Memory B cell (primary cell): Measurements from ENCODE around the gene EPHA2.

ENCODE experiments used
- ATAC-seq: fragments of 150-1000 bp; cut with Tn5 transposase; 2 replicates; pipeline ENCODE4 v1.10.0; 2021; ENCODE audit warnings: low read depth, mild to moderate bottlenecking, moderate library complexity
- DNase-seq, 2 donors: peaks; one replicate each; pipeline ENCODE4 v3.0.0; 2022; ENCODE audit warnings: low spot score in 2 of 2
- H3K27ac Mint-ChIP-seq: one replicate; pipeline ENCODE4 v1.8.0; 2022; ENCODE audit warnings: mild to moderate bottlenecking, moderate library complexity, mixed read lengths
- H3K27me3 Mint-ChIP-seq: one replicate; pipeline ENCODE4 v1.8.0; 2022; ENCODE audit warnings: mixed read lengths
- H3K36me3 Mint-ChIP-seq: one replicate; pipeline ENCODE4 v1.8.0; 2022; ENCODE audit warnings: mild to moderate bottlenecking, mixed read lengths
- H3K4me1 Mint-ChIP-seq: one replicate; pipeline ENCODE4 v1.8.0; 2022; ENCODE audit warnings: mixed read lengths
- H3K4me3 Mint-ChIP-seq: one replicate; pipeline ENCODE4 v1.8.0; 2022; ENCODE audit warnings: mild to moderate bottlenecking, moderate library complexity, mixed read lengths
- H3K9me3 Mint-ChIP-seq: one replicate; pipeline ENCODE4 v1.8.0; 2022; ENCODE audit warnings: mixed read lengths

Gene EPHA2

GRCh38 chr1:16124377-16125087, 31.3 kb downstream of the EPHA2 start:
- DNase-seq = no peak
- H3K9me3 Mint-ChIP-seq = no peaks in the 10 kb centered on the region
- H3K27ac Mint-ChIP-seq = no peak overlapping the region
- H3K36me3 Mint-ChIP-seq = no peaks in the 10 kb centered on the region
- no peak overlapping the region for H3K4me3 Mint-ChIP-seq
- peaks cover 25% of the 10 kb centered on the region for H3K27me3 Mint-ChIP-seq
- ATAC-seq = no peak
- peaks cover 3% of the 10 kb centered on the region for H3K4me1 Mint-ChIP-seq

GRCh38 chr1:16122916-16123315, 33.0 kb downstream of the EPHA2 start:
- Mint-ChIP-seq H3K27me3 (peaks cover 22% of the 10 kb centered on the region), H3K4me1 (peaks cover 3% of the 10 kb centered on the region), H3K4me3 (no peak overlapping the region), H3K9me3 (no peaks in the 10 kb centered on the region), H3K27ac (no peak overlapping the region), H3K36me3 (no peaks in the 10 kb centered on the region)
- DNase-seq = no peak
- ATAC-seq = peak; percentile 42

- Mint-ChIP-seq H3K4me3 (no peak overlapping the region), H3K9me3 (no peaks in the 10 kb centered on the region), H3K27ac (no peak overlapping the region), H3K4me1 (peaks cover 3% of the 10 kb centered on the region), H3K27me3 (peaks cover 18% of the 10 kb centered on the region), H3K36me3 (no peaks in the 10 kb centered on the region)
- no peak for DNase-seq
- ATAC-seq = no peak
Measured at GRCh38 chr1:16122350-16122881, 33.5 kb downstream of the EPHA2 start.

GRCh38 chr1:16120940-16121410, 34.9 kb downstream of the EPHA2 start:
- no peaks in the 10 kb centered on the region for H3K9me3 Mint-ChIP-seq
- no peak overlapping the region for H3K4me3 Mint-ChIP-seq
- no peaks in the 10 kb centered on the region for H3K36me3 Mint-ChIP-seq
- no peak for DNase-seq
- H3K27ac Mint-ChIP-seq = no peak overlapping the region
- H3K27me3 Mint-ChIP-seq = peaks cover 19% of the 10 kb centered on the region
- H3K4me1 Mint-ChIP-seq = peaks cover 3% of the 10 kb centered on the region
- no peak for ATAC-seq

- H3K4me1 Mint-ChIP-seq = peaks cover 3% of the 10 kb centered on the region
- no peak for ATAC-seq
- no peaks in the 10 kb centered on the region for H3K9me3 Mint-ChIP-seq
- H3K4me3 Mint-ChIP-seq = no peak overlapping the region
- H3K36me3 Mint-ChIP-seq = no peaks in the 10 kb centered on the region
- DNase-seq = no peak
- H3K27ac Mint-ChIP-seq = no peak overlapping the region
- peaks cover 18% of the 10 kb centered on the region for H3K27me3 Mint-ChIP-seq
Measured at GRCh38 chr1:16120407-16120806, 35.5 kb downstream of the EPHA2 start.

GRCh38 chr1:16119926-16120325, 35.9 kb downstream of the EPHA2 start:
- peaks cover 17% of the 10 kb centered on the region for H3K27me3 Mint-ChIP-seq
- no peak for ATAC-seq
- DNase-seq = no peak
- H3K9me3 Mint-ChIP-seq = no peaks in the 10 kb centered on the region
- H3K4me3 Mint-ChIP-seq = no peak overlapping the region
- no peaks in the 10 kb centered on the region for H3K36me3 Mint-ChIP-seq
- peaks cover 3% of the 10 kb centered on the region for H3K4me1 Mint-ChIP-seq
- no peak overlapping the region for H3K27ac Mint-ChIP-seq

GRCh38 chr1:16119504-16119903, 36.4 kb downstream of the EPHA2 start:
- DNase-seq (no peak), ATAC-seq (no peak)
- no peak overlapping the region for H3K4me3 Mint-ChIP-seq
- H3K27me3 Mint-ChIP-seq = peaks cover 14% of the 10 kb centered on the region
- H3K36me3 Mint-ChIP-seq = no peaks in the 10 kb centered on the region
- peaks cover 3% of the 10 kb centered on the region for H3K4me1 Mint-ChIP-seq
- no peak overlapping the region for H3K27ac Mint-ChIP-seq
- no peaks in the 10 kb centered on the region for H3K9me3 Mint-ChIP-seq

GRCh38 chr1:16118706-16119105, 37.2 kb downstream of the EPHA2 start:
- Mint-ChIP-seq H3K27ac (no peak overlapping the region), H3K4me3 (no peak overlapping the region), H3K4me1 (peaks cover 3% of the 10 kb centered on the region), H3K9me3 (no peaks in the 10 kb centered on the region), H3K27me3 (peaks cover 14% of the 10 kb centered on the region), H3K36me3 (no peaks in the 10 kb centered on the region)
- DNase-seq = no peak
- ATAC-seq = no peak

GRCh38 chr1:16117936-16118335, 37.9 kb downstream of the EPHA2 start:
- no peak overlapping the region for H3K4me3 Mint-ChIP-seq
- peaks cover 10% of the 10 kb centered on the region for H3K27me3 Mint-ChIP-seq
- no peak overlapping the region for H3K27ac Mint-ChIP-seq
- ATAC-seq (no peak), DNase-seq (no peak)
- no peaks in the 10 kb centered on the region for H3K36me3 Mint-ChIP-seq
- no peaks in the 10 kb centered on the region for H3K9me3 Mint-ChIP-seq
- H3K4me1 Mint-ChIP-seq = peaks cover 1% of the 10 kb centered on the region

GRCh38 chr1:16117369-16117768, 38.5 kb downstream of the EPHA2 start:
- H3K27ac Mint-ChIP-seq = no peak overlapping the region
- DNase-seq (no peak), ATAC-seq (no peak)
- H3K27me3 Mint-ChIP-seq = peaks cover 6% of the 10 kb centered on the region
- H3K4me3 Mint-ChIP-seq = no peak overlapping the region
- H3K9me3 Mint-ChIP-seq = no peaks in the 10 kb centered on the region
- no peaks in the 10 kb centered on the region for H3K36me3 Mint-ChIP-seq
- H3K4me1 Mint-ChIP-seq = no peaks in the 10 kb centered on the region

GRCh38 chr1:16116625-16117024, 39.2 kb downstream of the EPHA2 start:
- no peak for DNase-seq
- peaks cover 9% of the 10 kb centered on the region for H3K27me3 Mint-ChIP-seq
- H3K36me3 Mint-ChIP-seq = no peaks in the 10 kb centered on the region
- H3K4me1 Mint-ChIP-seq = no peaks in the 10 kb centered on the region
- no peak for ATAC-seq
- H3K27ac Mint-ChIP-seq = no peak overlapping the region
- H3K9me3 Mint-ChIP-seq = no peaks in the 10 kb centered on the region
- no peak overlapping the region for H3K4me3 Mint-ChIP-seq

GRCh38 chr1:16116002-16116401, 39.9 kb downstream of the EPHA2 start:
- Mint-ChIP-seq H3K4me1 (no peaks in the 10 kb centered on the region), H3K9me3 (no peaks in the 10 kb centered on the region)

GRCh38 chr1:16115468-16115983, 40.3 kb downstream of the EPHA2 start:
- ATAC-seq (no peak), DNase-seq (no peak)
- H3K36me3 Mint-ChIP-seq = no peaks in the 10 kb centered on the region
- no peaks in the 10 kb centered on the region for H3K9me3 Mint-ChIP-seq
- H3K4me1 Mint-ChIP-seq = no peaks in the 10 kb centered on the region
- no peak overlapping the region for H3K27ac Mint-ChIP-seq
- H3K27me3 Mint-ChIP-seq = peaks cover 12% of the 10 kb centered on the region
- no peak overlapping the region for H3K4me3 Mint-ChIP-seq

More at GRCh38 chr1:16116002-16116401, 39.9 kb downstream of the EPHA2 start:
- Mint-ChIP-seq H3K4me3 (no peak overlapping the region), H3K27me3 (peaks cover 12% of the 10 kb centered on the region), H3K27ac (no peak overlapping the region), H3K36me3 (no peaks in the 10 kb centered on the region)
- ATAC-seq (no peak), DNase-seq (no peak)

GRCh38 chr1:16114527-16115467, 41.1 kb downstream of the EPHA2 start:
- no peaks in the 10 kb centered on the region for H3K4me1 Mint-ChIP-seq
- H3K36me3 Mint-ChIP-seq = no peaks in the 10 kb centered on the region
- no peak for ATAC-seq
- no peak overlapping the region for H3K27ac Mint-ChIP-seq
- no peak for DNase-seq
- H3K4me3 Mint-ChIP-seq = no peak overlapping the region
- peaks cover 15% of the 10 kb centered on the region for H3K27me3 Mint-ChIP-seq
- no peaks in the 10 kb centered on the region for H3K9me3 Mint-ChIP-seq
